WTC11 (cell line): ENCODE data around the gene MPHOSPH6. TPM values are rescaled to one million over a fixed set of nuclear protein-coding genes. Genes with fewer than 3 reads are reported as not detected.

Experiments
- ATAC-seq: fragments of 200-7000 bp; cut with Tn5 transposase; 2 replicates; pipeline ENCODE4 v1.10.0; 2021; ENCODE audit warnings: mild to moderate bottlenecking, moderate library complexity
- CTCF ChIA-PET: fragments of 300-600 bp; sonication (Branson Sonifier 250); formaldehyde crosslinking; loops from one replicate; lab custom pipeline; 2021; ENCODE audit warnings: antibody characterized with exemption; lab: Charles Lee
- POLR2A ChIA-PET: fragments of 350-600 bp; sonication (Branson Sonifier 250); formaldehyde crosslinking; loops from one replicate; lab custom pipeline; 2021; ENCODE audit warnings: antibody characterized with exemption; lab: Charles Lee
- DNase-seq: peaks from one replicate; pipeline ENCODE4 v3.0.0; 2021; ENCODE audit warnings: low spot score
- H3K27ac Mint-ChIP-seq: 2 replicates; pipeline ENCODE4 v1.8.0; 2021; ENCODE audit warnings: mixed read lengths
- H3K27me3 Mint-ChIP-seq: 2 replicates; pipeline ENCODE4 v1.8.0; 2021; ENCODE audit warnings: low read depth, mild to moderate bottlenecking, moderate library complexity, mixed read lengths
- H3K36me3 Mint-ChIP-seq: 2 replicates; pipeline ENCODE4 v1.8.0; 2021; ENCODE audit warnings: mixed read lengths
- H3K4me1 Mint-ChIP-seq: 2 replicates; pipeline ENCODE4 v1.8.0; 2022; ENCODE audit warnings: mixed read lengths
- H3K4me3 Mint-ChIP-seq: 2 replicates; pipeline ENCODE4 v1.8.0; 2021; ENCODE audit warnings: mild to moderate bottlenecking, moderate library complexity, mixed read lengths
- H3K9me3 Mint-ChIP-seq: 2 replicates; pipeline ENCODE4 v1.8.0; 2021; ENCODE audit warnings: mixed read lengths
- ATF2 ChIP-seq: sonication (generic); formaldehyde crosslinking; IDR thresholded peaks from 2 replicates; pipeline ENCODE4 v1.8.1; 2022; ENCODE audit warnings: low read depth, missing genetic modification reagents, borderline replicate concordance
- CBFB ChIP-seq: sonication (generic); formaldehyde crosslinking; IDR thresholded peaks from 2 replicates; pipeline ENCODE4 v1.8.1; 2022; ENCODE audit warnings: mild to moderate bottlenecking, low read depth, missing genetic modification reagents
- CREB1 ChIP-seq: sonication (generic); formaldehyde crosslinking; IDR thresholded peaks from 2 replicates; pipeline ENCODE4 v1.8.0; 2023; ENCODE audit warnings: mild to moderate bottlenecking, missing genetic modification reagents
- E2F1 ChIP-seq: sonication (generic); formaldehyde crosslinking; IDR thresholded peaks from 2 replicates; pipeline ENCODE4 v1.8.0; 2022; ENCODE audit warnings: mild to moderate bottlenecking, missing genetic modification reagents
- ELF4 ChIP-seq: sonication (generic); formaldehyde crosslinking; IDR thresholded peaks from 2 replicates; pipeline ENCODE4 v1.8.1; 2022; ENCODE audit warnings: low read depth, mild to moderate bottlenecking, moderate library complexity, missing genetic modification reagents
- ETV6 ChIP-seq: sonication (generic); formaldehyde crosslinking; IDR thresholded peaks from 2 replicates; pipeline ENCODE4 v1.8.1; 2022; ENCODE audit warnings: mild to moderate bottlenecking, missing genetic modification reagents
- FOXJ3 ChIP-seq: sonication (generic); formaldehyde crosslinking; IDR thresholded peaks from 2 replicates; pipeline ENCODE4 v1.9.0; 2021; ENCODE audit warnings: missing genetic modification reagents, mild to moderate bottlenecking, borderline replicate concordance
- GTF2I ChIP-seq: fragments of 250-450 bp; sonication (Bioruptor Pico); conservative IDR thresholded peaks from 2 replicates; pipeline ENCODE4 v1.4.0; 2021; ENCODE audit warnings: mild to moderate bottlenecking
- MYBL2 ChIP-seq: sonication (generic); formaldehyde crosslinking; IDR thresholded peaks from 2 replicates; pipeline ENCODE4 v1.8.1; 2023; ENCODE audit warnings: mild to moderate bottlenecking, moderate library complexity, missing genetic modification reagents
- NR2C2 ChIP-seq: sonication (generic); formaldehyde crosslinking; IDR thresholded peaks from 2 replicates; pipeline ENCODE4 v1.8.0; 2022; ENCODE audit warnings: mild to moderate bottlenecking, missing genetic modification reagents
- NR3C1 ChIP-seq: sonication (generic); formaldehyde crosslinking; conservative IDR thresholded peaks from 2 replicates; pipeline ENCODE4 v1.8.1; 2023; ENCODE audit warnings: low read depth, mild to moderate bottlenecking, missing genetic modification reagents
- OVOL2 ChIP-seq: fragments of 250-450 bp; sonication (Bioruptor Pico); IDR thresholded peaks from 2 replicates; pipeline ENCODE4 v1.9.0; 2021; ENCODE audit warnings: mild to moderate bottlenecking, borderline replicate concordance
- SMAD4 ChIP-seq: sonication (generic); formaldehyde crosslinking; IDR thresholded peaks from 2 replicates; pipeline ENCODE4 v1.8.0; 2022; ENCODE audit warnings: mild to moderate bottlenecking, missing genetic modification reagents
- ZNF532 ChIP-seq: fragments of 250-450 bp; sonication (Bioruptor Pico); IDR thresholded peaks from 2 replicates; pipeline ENCODE4 v1.9.0; 2021; ENCODE audit warnings: mild to moderate bottlenecking, borderline replicate concordance
- total RNA-seq: library from RNA; stranded (reverse); gene quantifications from 3 replicates; pipeline ENCODE4 v1.2.3, GENCODE V29; 2021
- TF ChIP-seq, protein P1 (sequence below): sonication (generic); formaldehyde crosslinking; IDR thresholded peaks from 2 replicates; pipeline ENCODE4 v1.8.1; 2023; ENCODE audit warnings: mild to moderate bottlenecking, missing genetic modification reagents, moderate library complexity
- TF ChIP-seq, protein P2 (sequence below): fragments of 250-450 bp; sonication (Bioruptor Pico); IDR thresholded peaks from 2 replicates; pipeline ENCODE4 v1.8.0; 2021; ENCODE audit warnings: mild to moderate bottlenecking
- TF ChIP-seq, protein P3 (sequence below): fragments of 250-450 bp; sonication (Bioruptor Pico); IDR thresholded peaks from 2 replicates; pipeline ENCODE4 v1.9.0; 2021; ENCODE audit warnings: moderate library complexity, mild to moderate bottlenecking, inconsistent platforms, borderline replicate concordance
- TF ChIP-seq, protein P4 (sequence below): sonication (generic); formaldehyde crosslinking; IDR thresholded peaks from 2 replicates; pipeline ENCODE4 v1.8.1; 2022; ENCODE audit warnings: mild to moderate bottlenecking, moderate library complexity, missing genetic modification reagents

The MPHOSPH6 gene
- total RNA-seq, 1 experiment from 2014 or later: 30.8 TPM

DNA sequence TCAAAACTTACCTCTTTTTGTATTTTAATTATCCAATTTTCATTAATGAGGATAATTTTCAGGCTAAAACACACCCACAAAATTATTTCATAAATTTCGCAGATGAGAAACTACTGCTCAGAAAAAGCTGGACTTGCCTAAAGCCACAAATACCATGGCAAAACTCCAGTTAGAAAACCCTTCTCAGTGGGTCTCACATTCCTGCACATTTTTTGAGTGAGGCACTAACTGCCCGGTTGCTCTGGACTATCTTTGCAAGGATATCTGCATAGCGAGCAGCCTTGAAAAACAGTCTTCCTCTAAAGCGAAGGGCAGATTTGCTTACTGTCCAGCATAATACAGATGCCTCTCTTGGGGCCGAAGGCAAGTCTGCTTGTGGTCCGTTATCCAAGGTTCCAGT lies 9.8 kb downstream of the MPHOSPH6 start:
- Mint-ChIP-seq H3K27ac (no peak overlapping the region), H3K36me3 (peaks cover 62% of the 10 kb centered on the region), H3K4me1 (no peaks in the 10 kb centered on the region), H3K4me3 (no peak overlapping the region), H3K27me3 (no peaks in the 10 kb centered on the region), H3K9me3 (no peaks in the 10 kb centered on the region)
- CTCF ChIA-PET: no interaction called here
- POLR2A ChIA-PET: interaction anchor here (1.4 kb wide), 1 partner anchor 10 kb away, joined by 4 read pairs; the partner anchor contains the start of gene MPHOSPH6
- DNase-seq: no peak
- no peak for ATAC-seq
- no peak for TF ChIP-seq FOXJ3 (CRISPR knock-in tag)
- no peak for TF ChIP-seq NR2C2 (CRISPR knock-in tag)
- no peak for TF ChIP-seq SMAD4
- TF ChIP-seq, protein P1, sequence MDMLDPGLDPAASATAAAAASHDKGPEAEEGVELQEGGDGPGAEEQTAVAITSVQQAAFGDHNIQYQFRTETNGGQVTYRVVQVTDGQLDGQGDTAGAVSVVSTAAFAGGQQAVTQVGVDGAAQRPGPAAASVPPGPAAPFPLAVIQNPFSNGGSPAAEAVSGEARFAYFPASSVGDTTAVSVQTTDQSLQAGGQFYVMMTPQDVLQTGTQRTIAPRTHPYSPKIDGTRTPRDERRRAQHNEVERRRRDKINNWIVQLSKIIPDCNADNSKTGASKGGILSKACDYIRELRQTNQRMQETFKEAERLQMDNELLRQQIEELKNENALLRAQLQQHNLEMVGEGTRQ (CRISPR knock-in tag): no peak
- TF ChIP-seq MYBL2 (CRISPR knock-in tag): no peak
- no peak for TF ChIP-seq ETV6
- TF ChIP-seq CREB1: no peak
- TF ChIP-seq GTF2I: no peak
- TF ChIP-seq, protein P2, sequence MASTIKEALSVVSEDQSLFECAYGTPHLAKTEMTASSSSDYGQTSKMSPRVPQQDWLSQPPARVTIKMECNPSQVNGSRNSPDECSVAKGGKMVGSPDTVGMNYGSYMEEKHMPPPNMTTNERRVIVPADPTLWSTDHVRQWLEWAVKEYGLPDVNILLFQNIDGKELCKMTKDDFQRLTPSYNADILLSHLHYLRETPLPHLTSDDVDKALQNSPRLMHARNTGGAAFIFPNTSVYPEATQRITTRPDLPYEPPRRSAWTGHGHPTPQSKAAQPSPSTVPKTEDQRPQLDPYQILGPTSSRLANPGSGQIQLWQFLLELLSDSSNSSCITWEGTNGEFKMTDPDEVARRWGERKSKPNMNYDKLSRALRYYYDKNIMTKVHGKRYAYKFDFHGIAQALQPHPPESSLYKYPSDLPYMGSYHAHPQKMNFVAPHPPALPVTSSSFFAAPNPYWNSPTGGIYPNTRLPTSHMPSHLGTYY (CRISPR knock-in tag): no peak
- TF ChIP-seq, protein P3, sequence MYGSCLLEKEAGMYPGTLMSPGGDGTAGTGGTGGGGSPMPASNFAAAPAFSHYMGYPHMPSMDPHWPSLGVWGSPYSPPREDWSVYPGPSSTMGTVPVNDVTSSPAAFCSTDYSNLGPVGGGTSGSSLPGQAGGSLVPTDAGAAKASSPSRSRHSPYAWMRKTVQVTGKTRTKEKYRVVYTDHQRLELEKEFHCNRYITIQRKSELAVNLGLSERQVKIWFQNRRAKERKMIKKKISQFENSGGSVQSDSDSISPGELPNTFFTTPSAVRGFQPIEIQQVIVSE (CRISPR knock-in tag): no peak
- no peak for TF ChIP-seq ELF4

DNA sequence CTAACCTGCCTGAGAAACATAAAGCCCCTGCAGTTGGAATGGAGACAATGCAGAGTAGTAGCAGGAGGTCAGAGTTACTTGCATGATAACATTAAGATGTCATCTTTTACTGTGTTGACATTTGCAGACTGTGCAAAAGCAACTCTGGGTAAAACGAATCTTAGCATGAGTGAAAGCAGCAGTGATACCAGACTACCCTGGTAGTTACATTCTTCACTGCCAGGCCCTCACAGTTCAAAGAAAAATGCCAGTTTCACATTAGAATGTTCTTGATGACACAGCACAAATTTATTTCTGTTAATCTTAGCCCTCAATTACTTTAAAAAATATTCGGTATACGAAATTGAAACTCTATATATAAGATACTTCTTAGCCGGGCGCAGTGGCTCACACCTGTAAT lies 12.2 kb downstream of the MPHOSPH6 start:
- ChIA-PET CTCF (interaction anchor here (0.7 kb wide), 1 partner anchor 299 kb away, joined by 3 read pairs; no protein-coding TSS in a partner anchor), POLR2A (no interaction called here)
- Mint-ChIP-seq H3K27me3 (no peaks in the 10 kb centered on the region), H3K27ac (peak overlapping the region; percentile 79; the same call in 1 of the 2 replicates), H3K9me3 (peaks cover 8% of the 10 kb centered on the region), H3K4me3 (no peak overlapping the region), H3K4me1 (peaks cover 6% of the 10 kb centered on the region; the same call in 1 of the 2 replicates), H3K36me3 (peaks cover 50% of the 10 kb centered on the region)
- DNase-seq (no peak), ATAC-seq (no peak)
- TF ChIP-seq ZNF532 (CRISPR knock-in tag) (no peak), OVOL2 (no peak), MYBL2 (CRISPR knock-in tag) (no peak), CBFB (CRISPR knock-in tag) (no peak), SMAD4 (no peak), NR3C1 (CRISPR knock-in tag) (no peak), E2F1 (CRISPR knock-in tag) (no peak), ATF2 (no peak)
- TF ChIP-seq, protein P2 (CRISPR knock-in tag): no peak
- TF ChIP-seq, protein P4, sequence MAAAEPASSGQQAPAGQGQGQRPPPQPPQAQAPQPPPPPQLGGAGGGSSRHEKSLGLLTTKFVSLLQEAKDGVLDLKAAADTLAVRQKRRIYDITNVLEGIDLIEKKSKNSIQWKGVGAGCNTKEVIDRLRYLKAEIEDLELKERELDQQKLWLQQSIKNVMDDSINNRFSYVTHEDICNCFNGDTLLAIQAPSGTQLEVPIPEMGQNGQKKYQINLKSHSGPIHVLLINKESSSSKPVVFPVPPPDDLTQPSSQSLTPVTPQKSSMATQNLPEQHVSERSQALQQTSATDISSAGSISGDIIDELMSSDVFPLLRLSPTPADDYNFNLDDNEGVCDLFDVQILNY (CRISPR knock-in tag): no peak
